GM12875 (cell line): ENCODE data around the gene FYN.

Experiments
- H3K4me3 ChIP-seq: one replicate; pipeline ENCODE4 v1.5.1; 2011; ENCODE audit warnings: low read depth, low read length, control low read depth
- CTCF ChIP-seq: IDR thresholded peaks from 2 replicates; pipeline ENCODE4 v1.5.1; 2011; ENCODE audit warnings: low read depth, mild to moderate bottlenecking, control low read depth, inconsistent platforms, low read length, moderate library complexity, borderline replicate concordance; ENCODE audit not compliant: insufficient read depth

The FYN gene

DNA sequence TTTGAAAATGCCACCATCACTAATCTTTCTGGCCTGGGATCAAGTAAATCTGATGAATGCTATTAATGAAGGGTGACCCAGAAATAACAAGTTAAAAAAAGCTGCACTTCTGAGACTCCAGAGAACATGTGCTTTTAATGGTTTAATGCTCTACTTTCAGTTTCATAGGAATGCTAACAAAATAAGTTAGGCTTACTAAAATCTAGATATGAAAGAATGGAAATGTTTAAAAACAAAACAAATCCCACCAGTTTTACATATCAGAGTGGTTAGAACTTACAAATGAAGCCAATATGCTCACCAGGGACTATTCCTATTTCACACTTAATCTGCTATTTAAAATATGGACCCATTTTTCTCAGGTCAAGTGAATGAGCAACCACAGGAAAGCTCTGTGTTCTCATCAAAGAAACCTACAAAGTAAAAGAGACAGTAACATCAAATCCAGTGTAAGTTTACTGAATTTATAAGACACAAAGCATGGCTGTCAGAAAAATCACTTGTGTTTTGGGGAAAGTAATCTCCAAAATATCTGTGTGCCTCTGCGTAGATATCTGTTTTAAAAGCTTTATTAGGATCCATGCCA, 40.3 kb downstream of the FYN start:
- H3K4me3 ChIP-seq = no peak overlapping the region
- TF ChIP-seq CTCF = no peak

- TF ChIP-seq CTCF = no peak
- H3K4me3 ChIP-seq = no peak overlapping the region
These were observed 41.8 kb downstream of the FYN start for GRCh38 chr6:111831408-111831807.

- TF ChIP-seq CTCF = no peak
- no peak overlapping the region for H3K4me3 ChIP-seq
These were observed 43.3 kb downstream of the FYN start for GRCh38 chr6:111829998-111830397.

DNA sequence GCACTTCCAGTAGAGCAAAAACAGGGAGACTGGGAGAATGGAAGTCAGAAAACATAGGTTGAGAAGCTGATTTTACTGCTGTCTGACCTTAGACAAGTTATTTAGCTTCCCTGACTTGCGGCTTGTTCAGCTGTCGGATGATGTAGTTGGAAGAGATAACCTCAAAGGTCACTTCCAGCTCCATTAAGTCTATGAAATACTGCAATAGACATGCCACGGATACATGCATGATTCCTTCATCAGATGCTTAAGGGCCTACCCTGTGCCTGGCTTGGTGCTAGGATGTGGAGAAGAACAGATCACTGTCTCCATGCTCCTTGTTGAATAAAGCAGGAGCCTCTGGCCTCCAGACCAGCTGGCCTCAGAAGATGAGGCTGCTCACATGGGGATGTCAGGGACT, 43.7 kb downstream of the FYN start:
- TF ChIP-seq CTCF = no peak
- no peak overlapping the region for H3K4me3 ChIP-seq

- H3K4me3 ChIP-seq = no peak overlapping the region
- TF ChIP-seq CTCF = no peak
These were observed 44.4 kb downstream of the FYN start for GRCh38 chr6:111828809-111829208.

GRCh38 chr6:111825439-111826086, 47.7 kb downstream of the FYN start:
- no peak overlapping the region for H3K4me3 ChIP-seq
- no peak for TF ChIP-seq CTCF
